GM12878 (cell line): ENCODE data around the gene SH3GL2.

Experiments
- CHD2 ChIP-seq: IDR thresholded peaks from 2 replicates; pipeline ENCODE4 v1.6.1; 2011; ENCODE audit warnings: low read depth, low read length, improper control_type of control experiment, borderline replicate concordance
- NR2C2 ChIP-seq: IDR thresholded peaks from 2 replicates; pipeline ENCODE4 v1.6.1; 2011; ENCODE audit warnings: borderline replicate concordance, low read depth; ENCODE audit not compliant: control insufficient read depth, insufficient read length
- NRF1 ChIP-seq: conservative IDR thresholded peaks from 2 replicates; pipeline ENCODE4 v1.6.1; 2011; ENCODE audit warnings: mild to moderate bottlenecking, low read depth, low read length, improper control_type of control experiment
- POLR2A ChIP-seq: IDR thresholded peaks from 2 replicates; pipeline ENCODE4 v1.6.1; 2011; ENCODE audit warnings: low read depth, mild to moderate bottlenecking, low read length
- RCOR1 ChIP-seq: conservative IDR thresholded peaks from 2 replicates; pipeline ENCODE4 v1.6.1; 2012; ENCODE audit warnings: low read depth, low read length, improper control_type of control experiment
- TF ChIP-seq, protein P1 (sequence below), 3 experiments: IDR thresholded peaks in 2 of 3; conservative IDR thresholded peaks in 1 of 3; 2 replicates each; pipeline ENCODE4 v1.5.1; 2011; ENCODE audit warnings: low read depth in 3 of 3, low read length in 3 of 3, mild to moderate bottlenecking in 3 of 3, control low read depth in 2 of 3, moderate library complexity in 2 of 3, inconsistent platforms in 1 of 3, mixed read lengths in 1 of 3; ENCODE audit not compliant: control insufficient read depth in 2 of 3, insufficient read depth in 1 of 3; ENCODE audit errors: extremely low read depth in 1 of 3

DNA sequence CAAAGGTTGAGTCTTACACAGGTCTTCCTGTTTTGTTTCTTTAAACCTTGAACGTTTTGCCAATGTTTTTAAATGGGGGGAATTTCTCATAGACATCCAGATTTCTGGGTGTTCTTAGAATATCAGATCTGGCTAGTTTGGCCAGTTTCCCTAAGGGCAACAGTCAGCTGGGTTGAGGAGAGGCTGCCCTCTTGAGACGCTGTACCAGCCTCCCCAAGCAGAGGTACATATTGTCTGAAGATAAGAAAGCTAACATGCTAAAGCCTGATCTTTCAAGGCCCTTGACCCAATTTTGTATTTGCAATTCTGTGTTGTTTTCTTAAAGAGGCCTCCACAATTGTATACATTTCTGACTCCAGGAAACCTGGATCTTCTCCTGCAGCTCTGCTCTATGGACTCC is 21.9 kb upstream of the SH3GL2 start:
- no peak for TF ChIP-seq NRF1
- TF ChIP-seq, protein P1, sequence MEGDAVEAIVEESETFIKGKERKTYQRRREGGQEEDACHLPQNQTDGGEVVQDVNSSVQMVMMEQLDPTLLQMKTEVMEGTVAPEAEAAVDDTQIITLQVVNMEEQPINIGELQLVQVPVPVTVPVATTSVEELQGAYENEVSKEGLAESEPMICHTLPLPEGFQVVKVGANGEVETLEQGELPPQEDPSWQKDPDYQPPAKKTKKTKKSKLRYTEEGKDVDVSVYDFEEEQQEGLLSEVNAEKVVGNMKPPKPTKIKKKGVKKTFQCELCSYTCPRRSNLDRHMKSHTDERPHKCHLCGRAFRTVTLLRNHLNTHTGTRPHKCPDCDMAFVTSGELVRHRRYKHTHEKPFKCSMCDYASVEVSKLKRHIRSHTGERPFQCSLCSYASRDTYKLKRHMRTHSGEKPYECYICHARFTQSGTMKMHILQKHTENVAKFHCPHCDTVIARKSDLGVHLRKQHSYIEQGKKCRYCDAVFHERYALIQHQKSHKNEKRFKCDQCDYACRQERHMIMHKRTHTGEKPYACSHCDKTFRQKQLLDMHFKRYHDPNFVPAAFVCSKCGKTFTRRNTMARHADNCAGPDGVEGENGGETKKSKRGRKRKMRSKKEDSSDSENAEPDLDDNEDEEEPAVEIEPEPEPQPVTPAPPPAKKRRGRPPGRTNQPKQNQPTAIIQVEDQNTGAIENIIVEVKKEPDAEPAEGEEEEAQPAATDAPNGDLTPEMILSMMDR (IDR thresholded peaks at IDR 0.05 in 2 of 3, conservative IDR thresholded peaks at IDR 0.05 in 1 of 3; ENCODE audit: control insufficient read depth in 2 of 3, extremely low read depth in 1 of 3, insufficient read depth in 1 of 3, low read depth in 3 of 3, low read length in 3 of 3): no peak
- no peak for TF ChIP-seq NR2C2
- TF ChIP-seq CHD2: no peak
- no peak for TF ChIP-seq POLR2A
- TF ChIP-seq RCOR1: no peak
